HG03064 (cell line): ENCODE data around the gene NDUFAF2.
A peak's percentile ranks its signal among the peaks of the same experiment; 100 is the strongest.

Experiments
- ATAC-seq: cut with Tn5 transposase; IDR thresholded peaks from one replicate; pipeline ENCODE4 v1.9.1; 2021; ENCODE audit warnings: low read depth; ENCODE audit not compliant: unreplicated experiment

The NDUFAF2 gene

DNA sequence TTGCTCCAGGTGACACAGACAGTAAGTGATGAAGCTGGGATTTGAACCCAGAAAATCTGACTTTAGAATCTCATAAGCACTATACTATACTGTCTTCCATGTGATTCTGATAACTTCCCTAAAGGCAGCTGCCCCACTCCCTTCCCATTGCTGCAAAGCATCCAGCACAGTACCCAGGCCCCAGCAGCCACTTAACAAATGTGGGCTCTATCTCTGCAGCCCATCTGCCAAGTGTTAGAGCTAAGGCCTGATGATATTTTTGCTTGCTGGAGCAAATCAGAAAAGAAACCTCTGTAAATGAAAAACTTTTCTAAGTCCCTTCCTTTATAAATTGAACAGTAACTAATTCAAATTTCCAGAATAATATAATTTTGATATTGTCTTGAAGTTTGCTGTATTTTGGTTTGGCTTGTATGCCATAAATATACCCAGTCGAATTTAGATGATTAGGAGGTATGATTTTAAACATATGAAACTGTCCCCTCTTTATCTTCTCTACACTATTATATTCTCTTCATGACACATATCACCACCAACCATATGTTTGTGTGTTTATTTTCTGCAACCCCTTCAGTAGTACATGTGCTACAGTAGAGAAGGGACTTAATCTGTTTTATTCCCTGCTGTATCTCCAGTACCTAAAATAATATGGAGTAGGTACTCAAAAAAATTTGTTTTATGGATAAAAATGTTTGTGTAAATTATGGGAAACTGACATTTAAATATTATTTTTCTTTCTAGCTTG, 153.4 kb downstream of the NDUFAF2 start:
- no peak for ATAC-seq

DNA sequence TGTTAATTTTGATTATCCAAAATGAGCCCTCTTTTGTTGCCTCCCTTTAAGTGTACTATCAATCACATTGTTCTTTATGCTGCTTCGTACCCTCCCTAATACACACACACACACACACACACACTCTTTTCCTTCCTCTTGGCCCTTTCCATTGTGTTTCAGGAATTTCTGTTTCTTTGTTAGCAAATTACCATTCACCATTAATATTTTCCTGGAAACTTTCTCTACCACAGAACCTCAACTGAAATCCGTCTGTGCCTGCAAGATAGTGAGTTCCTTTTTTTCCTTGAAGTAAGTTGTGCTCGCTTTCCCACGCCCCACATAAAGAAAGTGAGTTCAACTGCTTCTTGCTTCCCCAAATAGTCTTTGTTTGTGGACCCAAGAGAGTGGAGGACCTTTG, 155.4 kb downstream of the NDUFAF2 start:
- no peak for ATAC-seq

DNA sequence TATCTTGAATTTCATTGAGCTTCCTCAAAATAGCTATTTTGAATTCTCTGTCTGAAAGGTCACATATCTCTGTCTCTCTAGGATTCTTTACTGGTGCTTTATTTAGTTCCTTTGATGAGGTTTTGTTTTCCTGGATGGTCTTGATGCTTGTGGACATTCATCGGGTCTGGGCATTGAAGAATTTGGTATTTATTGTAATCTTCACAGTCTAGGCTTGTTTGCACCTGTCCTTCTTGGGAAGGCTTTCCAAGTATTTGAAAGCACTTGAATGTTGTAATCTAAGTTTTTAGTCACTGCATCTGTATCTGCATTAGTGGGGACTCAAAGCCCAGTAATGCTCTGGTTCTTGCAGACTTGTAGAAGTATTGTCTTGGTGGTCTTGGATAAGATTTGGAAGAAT, 169.4 kb downstream of the NDUFAF2 start:
- no peak for ATAC-seq

DNA sequence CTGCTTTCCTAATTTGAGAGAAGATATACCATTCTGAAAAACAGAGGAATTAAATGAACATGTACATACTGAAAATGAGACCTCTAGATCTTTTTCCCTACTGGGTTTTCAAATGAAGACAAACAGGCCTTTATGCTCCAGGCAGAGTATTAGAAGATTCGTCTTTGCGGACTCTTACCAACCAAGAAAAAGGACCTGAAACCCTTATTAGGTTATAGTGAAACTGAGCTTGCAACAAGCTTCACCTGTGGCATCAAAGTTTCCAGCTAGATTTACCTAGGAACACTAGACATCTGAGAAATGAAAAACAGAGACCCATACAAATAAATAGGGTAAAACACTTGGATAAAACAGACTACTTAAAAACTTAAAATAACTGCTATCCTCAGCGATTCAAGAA, 171.0 kb downstream of the NDUFAF2 start:
- no peak for ATAC-seq

DNA sequence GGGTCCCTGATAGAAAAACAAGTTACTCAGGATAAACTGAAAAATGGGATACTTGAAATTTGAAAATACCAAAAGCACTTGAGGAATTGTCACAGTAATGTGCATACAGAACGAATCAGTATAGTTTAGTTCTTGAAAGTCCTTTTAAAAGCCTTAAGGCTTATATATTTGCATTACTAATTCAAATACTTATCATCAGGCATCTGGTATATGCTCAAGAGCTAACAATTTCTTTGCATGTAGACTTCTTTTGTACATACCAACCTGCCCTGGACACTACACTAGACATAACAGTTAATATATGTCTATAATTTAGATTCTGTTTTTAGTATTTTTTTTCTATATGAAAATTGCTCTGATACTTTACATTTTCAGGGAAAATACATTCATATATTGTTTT, 174.1 kb downstream of the NDUFAF2 start:
- no peak for ATAC-seq

DNA sequence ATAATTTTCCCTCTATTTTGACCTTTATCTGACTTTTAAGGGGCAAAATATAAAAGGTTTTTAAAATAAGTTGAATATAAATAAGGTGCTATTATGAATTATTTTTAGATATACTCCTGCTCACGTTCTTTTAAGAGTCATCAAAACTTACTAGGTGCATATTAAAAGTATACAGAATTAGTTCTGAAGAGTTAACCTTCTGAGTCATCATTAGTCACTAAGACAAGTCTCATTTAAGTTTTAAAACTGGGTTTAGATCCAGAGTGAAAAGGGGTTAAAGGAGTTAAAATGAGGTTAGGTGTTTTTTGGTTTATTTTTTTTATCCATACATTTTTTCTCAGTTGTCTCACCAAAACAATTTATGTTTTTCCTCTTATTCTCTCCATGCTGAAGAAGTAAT, 175.5 kb downstream of the NDUFAF2 start:
- no peak for ATAC-seq

DNA sequence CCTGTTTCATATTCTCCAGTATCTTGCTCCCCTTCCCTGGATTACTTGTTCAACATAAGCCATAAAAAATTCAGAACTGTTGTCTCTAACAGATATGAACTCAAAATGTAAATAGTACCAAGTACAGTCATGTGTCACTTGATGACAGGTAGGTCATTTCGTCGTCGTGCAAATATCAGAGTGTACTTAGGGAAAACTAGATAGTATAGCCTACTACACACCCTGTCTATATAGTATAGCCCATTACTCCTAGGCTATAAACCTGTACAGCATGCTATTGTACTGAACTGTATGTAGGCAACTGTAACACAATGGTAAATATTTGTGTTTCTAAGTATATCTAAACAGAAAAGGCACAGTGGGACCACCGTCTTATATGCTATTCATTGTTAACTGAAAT, 178.1 kb downstream of the NDUFAF2 start:
- no peak for ATAC-seq

DNA sequence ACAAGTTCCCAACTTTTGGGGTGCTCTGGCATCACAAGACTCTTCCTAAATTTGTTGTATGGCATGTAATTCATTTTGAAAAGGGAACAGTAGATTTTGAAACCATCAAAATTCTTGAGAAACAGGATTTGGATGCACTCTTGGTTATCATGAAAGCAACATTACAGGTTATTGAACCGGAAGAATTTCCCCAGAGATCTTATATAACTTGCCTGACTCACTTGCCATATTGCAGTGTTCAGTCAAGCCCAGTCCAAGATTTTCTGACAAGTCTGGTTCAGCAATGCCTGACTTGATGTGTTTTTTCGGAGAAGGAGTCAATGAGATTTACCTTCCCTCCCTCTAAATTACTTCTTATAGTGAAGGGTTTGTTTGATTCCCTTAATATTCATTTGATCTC, 185.3 kb downstream of the NDUFAF2 start:
- no peak for ATAC-seq

DNA sequence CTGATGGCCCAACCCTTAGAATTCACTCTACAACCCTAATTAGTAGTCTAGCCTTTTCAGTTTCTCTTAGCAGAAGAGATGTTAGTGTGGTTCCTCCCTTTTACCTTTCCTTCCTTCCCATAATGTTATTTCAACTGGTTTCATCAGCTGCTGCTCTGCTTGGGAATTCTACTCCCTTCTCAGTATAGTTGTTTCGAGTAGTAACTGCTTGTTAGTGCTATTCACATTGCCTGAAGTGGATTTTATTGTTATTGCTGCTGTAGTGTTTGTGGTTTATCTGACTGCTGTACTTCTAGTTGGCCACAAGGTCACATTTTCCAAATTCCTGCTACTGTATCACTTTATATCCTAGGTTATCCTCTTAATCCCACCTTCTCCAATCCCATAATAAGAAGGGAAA, 187.6 kb downstream of the NDUFAF2 start:
- no peak for ATAC-seq

DNA sequence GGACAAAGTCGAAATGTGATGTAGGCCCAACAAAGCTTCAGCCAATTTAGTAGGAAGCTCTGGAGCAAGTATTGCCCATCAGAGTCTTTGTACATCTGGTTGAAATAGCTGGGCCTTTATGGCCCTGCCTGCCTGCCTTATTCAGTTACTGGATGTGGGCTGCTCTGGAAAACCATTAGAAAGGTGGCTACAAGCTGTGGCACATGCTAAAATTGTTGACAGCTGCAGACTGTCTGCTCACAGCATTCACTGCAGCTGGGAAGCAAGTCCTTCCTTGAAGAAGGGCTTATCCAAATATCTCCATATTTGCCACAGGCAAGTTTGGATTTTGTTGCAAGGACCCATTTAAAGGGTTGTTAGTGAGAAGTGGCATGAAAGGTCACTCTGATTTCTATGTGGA, 192.8 kb downstream of the NDUFAF2 start:
- no peak for ATAC-seq

DNA sequence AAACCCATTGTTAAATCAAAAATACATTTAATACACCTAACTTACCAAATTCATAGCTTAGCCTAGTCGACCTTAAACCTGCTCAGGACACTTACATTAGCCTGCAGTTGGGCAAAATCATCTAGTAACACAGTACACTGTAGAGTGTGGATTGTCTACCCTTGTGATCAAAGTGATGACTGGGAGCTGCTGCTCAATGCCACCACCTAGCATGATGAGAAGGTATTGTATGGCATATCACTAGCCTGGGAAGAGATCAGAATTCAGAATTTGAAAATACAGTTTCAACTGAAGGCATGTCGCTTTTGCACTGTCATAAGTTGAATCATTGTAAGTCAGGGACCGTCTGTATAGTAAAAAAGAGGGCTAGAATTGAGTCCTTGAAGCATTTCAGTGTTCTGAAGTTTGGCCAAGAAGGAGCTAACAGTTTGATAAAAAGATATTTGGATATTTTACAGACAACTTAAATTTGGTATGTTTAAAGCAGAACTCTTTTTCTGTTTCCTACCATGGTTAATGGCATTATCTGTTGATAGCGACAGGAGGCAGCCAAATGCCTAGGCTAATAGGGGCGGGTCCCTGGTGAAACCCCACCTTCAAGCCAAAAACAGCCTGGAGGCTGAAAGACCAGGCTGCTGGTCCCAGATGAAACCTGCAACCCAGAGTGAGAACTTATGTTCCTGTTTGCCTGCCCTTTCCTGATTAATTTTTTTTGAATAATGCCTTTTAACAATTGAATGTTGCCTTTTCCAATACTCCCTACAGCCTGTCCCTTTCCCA, 194.3 kb downstream of the NDUFAF2 start:
- no peak for ATAC-seq

DNA sequence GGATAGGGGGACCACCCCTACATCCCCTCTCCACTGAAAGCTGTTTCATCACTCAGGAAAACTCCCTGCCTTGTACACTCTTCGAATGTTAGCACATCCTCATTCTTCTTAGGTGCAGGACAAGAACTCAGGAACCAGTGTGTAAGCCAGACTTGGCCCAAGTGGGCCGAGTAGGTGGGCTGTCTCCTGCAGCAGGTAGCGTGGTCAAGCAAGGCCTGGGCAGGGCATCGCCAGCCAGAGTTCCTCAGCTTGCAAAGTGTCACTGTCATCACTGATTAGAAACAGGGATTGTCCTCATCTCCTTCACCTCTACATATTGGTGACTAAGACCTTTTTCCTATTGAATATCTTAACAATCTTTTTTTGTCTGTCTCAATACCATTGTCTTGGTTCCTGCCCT, 194.9 kb downstream of the NDUFAF2 start:
- ATAC-seq = no peak

DNA sequence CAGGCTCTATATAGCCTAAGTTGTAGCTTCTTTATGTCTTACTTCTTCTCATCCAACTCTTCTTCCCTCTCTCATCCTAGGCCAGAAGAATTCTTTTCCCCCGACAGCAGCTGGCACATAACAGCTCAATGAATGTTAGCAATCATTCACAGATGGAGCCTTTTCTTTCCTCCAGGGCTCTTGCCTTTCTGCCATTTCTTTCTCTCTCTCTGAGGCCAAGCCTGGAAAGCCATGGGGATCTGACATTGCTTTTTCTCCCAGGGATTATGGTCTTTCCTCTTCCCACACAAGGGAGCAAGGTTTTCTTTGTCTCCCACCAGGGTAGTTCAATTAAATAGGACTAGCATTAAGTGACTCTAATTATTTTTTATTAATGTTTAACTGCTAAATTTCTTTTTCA, 196.8 kb downstream of the NDUFAF2 start:
- ATAC-seq = no peak

DNA sequence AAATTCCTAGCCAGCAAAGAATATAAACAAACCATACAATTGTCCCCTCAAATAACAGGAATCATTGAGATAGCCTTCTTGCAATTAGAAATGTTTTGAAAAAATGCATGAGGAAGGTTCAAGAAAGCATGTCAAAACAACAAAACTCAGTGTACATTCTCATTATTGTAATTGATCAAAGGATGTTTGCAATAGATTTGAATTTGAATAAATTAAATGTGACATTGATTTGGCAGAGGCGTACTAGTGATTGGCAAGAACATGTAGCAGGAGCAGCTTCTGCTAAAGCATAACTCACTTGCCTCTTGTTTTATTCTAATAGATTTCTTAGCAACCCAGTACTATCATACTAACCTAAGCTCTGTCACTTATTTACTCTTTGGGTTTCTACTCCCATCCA, 197.4 kb downstream of the NDUFAF2 start:
- ATAC-seq = no peak

DNA sequence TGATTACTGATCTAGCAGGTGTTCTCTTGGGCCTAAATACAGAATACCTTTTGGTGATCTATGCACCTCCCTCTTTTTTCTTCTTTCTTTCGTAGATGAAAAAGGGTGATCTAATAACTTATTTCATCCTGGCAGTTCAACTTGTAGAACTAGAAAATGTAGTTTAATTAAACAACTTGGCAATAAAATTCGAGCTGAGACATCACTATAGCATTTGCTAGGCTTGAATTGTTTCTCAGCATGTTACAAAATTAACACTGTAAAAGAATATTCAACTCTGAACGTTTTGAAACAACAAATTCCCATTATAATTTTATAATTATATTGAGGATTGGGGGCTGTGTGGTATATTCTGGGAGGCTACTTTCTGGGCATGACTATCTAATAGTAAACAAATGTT, 197.8 kb downstream of the NDUFAF2 start:
- ATAC-seq = no peak

DNA sequence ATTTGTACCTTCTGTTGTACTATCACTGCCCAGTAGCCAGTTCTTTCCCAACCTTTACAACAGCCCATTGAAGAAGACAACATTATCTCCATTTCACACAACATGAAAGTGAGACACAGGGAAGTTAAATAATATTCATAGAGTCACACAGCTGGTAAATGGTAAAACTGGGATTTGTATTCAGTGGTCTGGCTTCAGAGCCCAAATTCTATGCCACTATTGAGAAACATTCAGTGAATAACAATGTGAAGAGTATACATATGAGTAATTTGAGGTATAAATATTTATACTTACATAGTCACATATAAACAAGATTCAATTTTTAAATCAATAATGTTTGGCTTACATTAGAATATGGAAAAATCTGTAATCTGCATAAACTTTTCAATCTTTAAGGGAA, 203.5 kb downstream of the NDUFAF2 start:
- ATAC-seq = no peak

DNA sequence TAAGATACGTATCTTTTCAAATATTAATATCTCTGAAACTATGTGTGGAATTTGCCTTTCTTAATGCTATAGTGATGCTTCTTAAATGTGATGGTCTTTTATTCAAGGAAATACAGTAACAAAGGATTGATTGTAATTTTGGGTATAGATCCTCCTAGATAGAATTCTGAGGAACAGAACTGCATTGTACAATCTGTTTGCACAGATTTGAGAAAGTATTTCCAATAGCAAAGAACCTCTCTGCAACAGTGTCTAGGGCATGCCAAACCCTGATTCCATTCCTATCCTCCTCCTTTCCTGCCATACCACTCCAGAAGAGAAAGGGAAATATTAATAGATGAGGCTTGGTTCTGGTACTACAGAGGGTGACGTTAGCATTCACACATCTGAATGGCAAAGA, 206.9 kb downstream of the NDUFAF2 start:
- ATAC-seq = no peak

DNA sequence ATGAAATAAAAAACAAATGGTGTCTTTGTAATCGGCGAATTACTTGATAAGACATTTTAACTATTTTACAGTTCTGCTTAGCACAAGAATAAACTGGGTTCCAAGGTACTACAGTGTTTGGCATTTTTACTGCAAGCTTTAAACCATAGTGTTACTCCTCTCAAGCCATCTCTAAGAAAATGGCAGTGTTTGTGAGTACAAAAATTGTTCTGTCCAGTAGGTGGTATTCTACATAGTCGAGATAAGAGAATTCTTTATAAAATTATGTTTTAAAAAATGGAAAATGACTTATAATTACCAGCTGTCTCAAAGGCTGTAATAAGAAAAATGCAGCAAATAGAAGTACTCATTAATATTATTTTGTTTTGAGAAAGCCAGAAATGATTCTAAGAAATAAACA, 214.1 kb downstream of the NDUFAF2 start:
- ATAC-seq = no peak

DNA sequence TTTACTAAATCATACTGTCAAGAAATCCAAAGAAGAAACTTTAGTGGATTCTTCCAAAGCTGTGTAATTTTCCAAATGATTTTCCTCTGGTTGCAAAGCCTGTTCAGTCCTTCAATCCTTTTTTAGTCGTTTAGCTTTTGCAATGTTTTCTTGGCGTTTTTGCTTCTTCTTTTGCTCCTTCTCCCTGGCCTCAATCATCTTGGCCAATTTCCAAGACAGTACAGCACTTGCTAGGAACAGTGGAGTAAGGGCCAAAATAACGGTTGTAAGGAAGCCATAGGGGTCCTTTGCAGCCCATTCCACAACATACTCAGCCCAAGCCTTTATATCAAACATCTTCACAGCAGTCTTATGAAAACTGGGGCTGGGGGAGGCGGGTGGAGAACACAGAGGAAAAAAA, 214.8 kb downstream of the NDUFAF2 start:
- no peak for ATAC-seq

DNA sequence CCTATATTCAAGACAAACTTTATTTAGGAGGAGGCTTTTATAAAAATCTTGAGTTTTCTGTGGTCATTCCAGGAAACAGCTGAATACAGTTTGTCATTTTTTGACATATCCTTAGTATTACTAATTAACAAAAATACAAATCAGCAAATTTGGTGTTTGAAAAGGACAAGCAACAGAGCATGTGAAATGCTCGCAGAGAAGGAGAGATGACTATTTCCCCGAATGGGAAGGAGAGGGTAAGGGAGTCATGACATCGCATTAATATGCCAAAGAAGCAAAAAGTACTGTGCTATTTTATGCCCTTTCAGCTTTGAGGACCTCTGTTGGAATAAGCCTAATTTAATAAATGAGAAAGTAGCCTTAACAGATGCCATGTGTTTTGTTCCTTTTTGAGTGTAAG, 215.5 kb downstream of the NDUFAF2 start:
- ATAC-seq = no peak

DNA sequence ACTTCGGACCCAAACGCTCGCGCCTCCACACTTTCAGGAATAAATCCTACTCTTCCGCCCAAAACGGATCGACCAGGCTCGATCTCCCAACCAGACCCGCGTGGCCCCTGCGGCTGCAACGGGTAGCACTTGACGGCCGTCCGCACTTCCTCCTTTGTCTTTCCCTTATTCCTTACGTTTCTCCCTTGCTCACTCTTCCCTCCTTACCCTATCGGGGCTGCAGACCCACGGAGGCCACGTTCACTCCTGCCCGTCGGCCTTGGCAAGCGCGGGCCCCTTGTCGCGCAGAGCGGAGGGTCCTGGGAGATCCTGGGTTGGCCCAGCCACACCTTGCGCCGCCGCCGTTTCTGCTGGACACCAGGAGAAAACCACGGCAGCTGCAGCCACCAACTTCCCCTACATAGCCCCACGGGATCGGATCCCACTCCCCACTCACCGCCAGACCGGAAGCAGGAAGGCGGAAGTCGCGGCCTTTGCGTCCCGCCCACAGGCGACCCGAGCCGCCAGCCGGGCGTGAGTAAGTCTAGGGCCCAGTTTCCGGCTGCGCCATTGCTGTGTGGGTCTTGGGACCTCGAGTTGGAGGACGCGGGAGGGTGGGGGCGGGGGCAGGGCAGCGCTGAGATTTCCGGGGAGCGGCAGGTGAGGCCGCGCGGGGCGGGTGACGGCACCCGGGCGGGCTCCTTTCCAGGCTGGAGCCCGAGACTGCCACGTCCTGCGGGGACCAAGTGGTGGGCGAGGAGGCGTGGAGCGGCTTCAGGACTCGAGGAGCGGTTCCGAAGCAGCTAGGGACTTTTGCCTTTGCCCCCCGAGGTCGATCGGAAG, 217.2 kb downstream of the NDUFAF2 start, which contains the start of gene SMIM15:
Gene SMIM15, minus strand, starts transcription at position 459 of the 822 bp plus-strand sequence. CDS start 2,297 bp downstream, outside the sequence.
- ATAC-seq = peak; percentile 97
